Right renal cortex interstitium (tissue), 3 donors: Measurements from ENCODE around the gene CD248. TPM values are rescaled to one million over a fixed set of nuclear protein-coding genes. Genes with fewer than 3 reads are reported as not detected.

ENCODE experiments used
- polyA plus RNA-seq, 3 donors: library from polyadenylated mRNA; unstranded; fragments of 120-200 nt; gene quantifications; one replicate each; pipeline ENCODE4 v1.2.1, GENCODE V29; 2013; ENCODE audit not compliant: insufficient read length in 3 of 3

Gene CD248
- polyA plus RNA-seq, 3 donors = 54.0 to 61.4 (median 56.2) TPM

Other genes with a start within 250 kb of the CD248 start
- gene PACS1, start 246.8 kb downstream of the CD248 start, polyA plus RNA-seq = 10 to 100 TPM; 44.0 to 50.8 (median 45.6) TPM
- 10 to 100 TPM; 17.0 to 19.8 (median 18.2) TPM for gene KLC2, start 59.3 kb downstream of the CD248 start, polyA plus RNA-seq
- gene RAB1B, start 48.4 kb downstream of the CD248 start, polyA plus RNA-seq = 100 to 1,000 TPM; 116 to 135 (median 123) TPM
- gene CNIH2, start 38.9 kb downstream of the CD248 start, polyA plus RNA-seq = 1 to 10 TPM; 2.6 to 3.3 (median 2.8) TPM
- gene YIF1A, start 27.9 kb downstream of the CD248 start, polyA plus RNA-seq = 10 to 100 TPM; 44.4 to 49.6 (median 45.8) TPM
- gene TMEM151A, start 25.1 kb downstream of the CD248 start, polyA plus RNA-seq = not detected
- gene RIN1, start 19.4 kb upstream of the CD248 start, polyA plus RNA-seq = 1 to 10 TPM; 1.4 to 2.3 (median 1.6) TPM
- 10 to 100 TPM; 30.7 to 32.0 (median 31.3) TPM for gene BRMS1, start 28.1 kb upstream of the CD248 start, polyA plus RNA-seq
- 10 to 100 TPM; 50.0 to 55.0 (median 50.6) TPM for gene B4GAT1, start 30.6 kb upstream of the CD248 start, polyA plus RNA-seq
- gene SLC29A2, start 54.7 kb upstream of the CD248 start, polyA plus RNA-seq = 10 to 100 TPM; 17.5 to 18.2 (median 17.9) TPM
- under 1 TPM; 0.06 to 0.11 (median 0.11) TPM for gene NPAS4, start 104.0 kb upstream of the CD248 start, polyA plus RNA-seq
- gene MRPL11, start 121.8 kb upstream of the CD248 start, polyA plus RNA-seq = 10 to 100 TPM; 69.6 to 74.7 (median 72.5) TPM
- 1 to 10 TPM; 4.1 to 4.7 (median 4.6) TPM for gene PELI3, start 149.9 kb upstream of the CD248 start, polyA plus RNA-seq
- 10 to 100 TPM; 20.5 to 22.5 (median 20.6) TPM for gene DPP3, start 163.4 kb upstream of the CD248 start, polyA plus RNA-seq
- 10 to 100 TPM; 59.1 to 67.6 (median 67.0) TPM for gene BBS1, start 193.6 kb upstream of the CD248 start, polyA plus RNA-seq
- gene ZDHHC24, start 229.0 kb upstream of the CD248 start, polyA plus RNA-seq = 1 to 10 TPM; 6.5 to 7.3 (median 6.6) TPM
- gene ACTN3, start 229.9 kb upstream of the CD248 start, polyA plus RNA-seq = under 1 TPM; 0.40 to 0.67 (median 0.53) TPM